Nephron (organoid): ENCODE measurements around the gene ZFAND3.

Source experiments
- H3K27ac Mint-ChIP-seq, 3 experiments: 2 replicates each; pipeline ENCODE4 v1.8.0; 2020; ENCODE audit warnings: mixed read lengths in 3 of 3, mild to moderate bottlenecking in 2 of 3, moderate library complexity in 1 of 3
- H3K27me3 Mint-ChIP-seq: 2 replicates; pipeline ENCODE4 v1.8.0; 2021; ENCODE audit warnings: low read depth, mild to moderate bottlenecking, moderate library complexity, mixed read lengths
- H3K36me3 Mint-ChIP-seq: 2 replicates; pipeline ENCODE4 v1.8.0; 2020; ENCODE audit warnings: low read depth, mixed read lengths
- H3K4me1 Mint-ChIP-seq: 2 replicates; pipeline ENCODE4 v1.8.0; 2020; ENCODE audit warnings: mixed read lengths
- H3K4me3 Mint-ChIP-seq, 3 experiments: 2 replicates each; pipeline ENCODE4 v1.8.0; 2020; ENCODE audit warnings: mild to moderate bottlenecking in 3 of 3, mixed read lengths in 3 of 3, moderate library complexity in 2 of 3
- H3K9me3 Mint-ChIP-seq: 2 replicates; pipeline ENCODE4 v1.8.0; 2020; ENCODE audit warnings: mixed read lengths
- CTCF ChIP-seq, 3 experiments: fragments of 200-600 bp; sonication (generic); IDR thresholded peaks; one replicate each; pipeline ENCODE4 v1.5.0; 2021; ENCODE audit warnings: antibody characterized with exemption in 3 of 3; ENCODE audit not compliant: unreplicated experiment in 3 of 3

The ZFAND3 gene

GRCh38 chr6:37838219-37838921, 18.8 kb downstream of the ZFAND3 start:
- no peak for TF ChIP-seq CTCF (IDR thresholded peaks at IDR 0.05; ENCODE audit: unreplicated experiment in 3 of 3)
- Mint-ChIP-seq H3K4me3 (no peak overlapping the region), H3K9me3 (peaks cover 12% of the 10 kb centered on the region), H3K4me1 (no peaks in the 10 kb centered on the region), H3K27me3 (no peaks in the 10 kb centered on the region), H3K36me3 (peaks cover 47% of the 10 kb centered on the region), H3K27ac (no peak overlapping the region)

- peaks cover 5% of the 10 kb centered on the region for H3K4me1 Mint-ChIP-seq
- peaks cover 4% of the 10 kb centered on the region for H3K9me3 Mint-ChIP-seq
- TF ChIP-seq CTCF (IDR thresholded peaks at IDR 0.05; ENCODE audit: unreplicated experiment in 3 of 3): no peak
- peaks cover 45% of the 10 kb centered on the region for H3K36me3 Mint-ChIP-seq
- H3K4me3 Mint-ChIP-seq: no peak overlapping the region
- peak overlapping the region in 1 of 3 experiments; percentile 60 for H3K27ac Mint-ChIP-seq
- no peaks in the 10 kb centered on the region for H3K27me3 Mint-ChIP-seq
These were observed 20.8 kb downstream of the ZFAND3 start for GRCh38 chr6:37840143-37840939.

GRCh38 chr6:37840940-37841300, 21.4 kb downstream of the ZFAND3 start:
- H3K4me1 Mint-ChIP-seq: peaks cover 10% of the 10 kb centered on the region
- H3K36me3 Mint-ChIP-seq: peaks cover 40% of the 10 kb centered on the region
- H3K9me3 Mint-ChIP-seq: peaks cover under 1% of the 10 kb centered on the region
- no peaks in the 10 kb centered on the region for H3K27me3 Mint-ChIP-seq
- peak overlapping the region in 1 of 3 experiments; percentile 60 for H3K27ac Mint-ChIP-seq
- H3K4me3 Mint-ChIP-seq: no peak overlapping the region
- no peak for TF ChIP-seq CTCF (IDR thresholded peaks at IDR 0.05; ENCODE audit: unreplicated experiment in 3 of 3)

- Mint-ChIP-seq H3K27ac (peak overlapping the region; percentile 13 to 57 (median 17)), H3K9me3 (no peaks in the 10 kb centered on the region), H3K4me3 (no peak overlapping the region), H3K4me1 (peaks cover 36% of the 10 kb centered on the region), H3K36me3 (peaks cover 14% of the 10 kb centered on the region), H3K27me3 (no peaks in the 10 kb centered on the region)
- no peak for TF ChIP-seq CTCF (IDR thresholded peaks at IDR 0.05; ENCODE audit: unreplicated experiment in 3 of 3)
These were observed 25.7 kb downstream of the ZFAND3 start for GRCh38 chr6:37845026-37845911.

- peak overlapping the region; percentile 11 to 17 (median 13) for H3K27ac Mint-ChIP-seq
- H3K36me3 Mint-ChIP-seq: peaks cover 9% of the 10 kb centered on the region
- no peaks in the 10 kb centered on the region for H3K27me3 Mint-ChIP-seq
- H3K4me1 Mint-ChIP-seq: peaks cover 36% of the 10 kb centered on the region
- H3K4me3 Mint-ChIP-seq: no peak overlapping the region
- H3K9me3 Mint-ChIP-seq: no peaks in the 10 kb centered on the region
- no peak for TF ChIP-seq CTCF (IDR thresholded peaks at IDR 0.05; ENCODE audit: unreplicated experiment in 3 of 3)
These were observed 26.4 kb downstream of the ZFAND3 start for GRCh38 chr6:37845930-37846329.
